ENCODE results near the gene ZFAND2B.

- TF ChIP-seq EZH2 (IDR thresholded peaks at IDR 0.05; ENCODE audit: low read depth, unreplicated experiment) (no peak), CTCF (conservative IDR thresholded peaks at IDR 0.05; ENCODE audit: low read depth in 2 of 2) (no peak), EZH2phosphoT487 (IDR thresholded peaks at IDR 0.05; ENCODE audit: unreplicated experiment) (no peak), STAT1 (IDR thresholded peaks at IDR 0.05; ENCODE audit: unreplicated experiment) (no peak), CREB1 (CRISPR knock-in tag; IDR thresholded peaks at IDR 0.05; ENCODE audit: low read depth) (no peak), POLR2AphosphoS5 (IDR thresholded peaks at IDR 0.05; ENCODE audit: low read depth) (no peak)
Measured at GRCh38 chr2:219158586-219158985, 48.0 kb upstream of the ZFAND2B start.

All from GM23338 (cell line).